Breast epithelium (tissue), 3 donors: ENCODE results near the gene TMEM238L.

ENCODE experiments used
- CTCF ChIP-seq, 3 donors: fragments of 450-650 bp; IDR thresholded peaks; one replicate each; pipeline ENCODE4 v1.5.1; 2016 to 2017; ENCODE audit warnings: antibody characterized with exemption in 3 of 3, mild to moderate bottlenecking in 3 of 3, moderate library complexity in 3 of 3
- POLR2AphosphoS5 ChIP-seq, 3 donors: sonication (generic); formaldehyde crosslinking; IDR thresholded peaks; one replicate each; pipeline ENCODE4 v1.6.1; 2017; ENCODE audit warnings: antibody characterized with exemption in 3 of 3

DNA sequence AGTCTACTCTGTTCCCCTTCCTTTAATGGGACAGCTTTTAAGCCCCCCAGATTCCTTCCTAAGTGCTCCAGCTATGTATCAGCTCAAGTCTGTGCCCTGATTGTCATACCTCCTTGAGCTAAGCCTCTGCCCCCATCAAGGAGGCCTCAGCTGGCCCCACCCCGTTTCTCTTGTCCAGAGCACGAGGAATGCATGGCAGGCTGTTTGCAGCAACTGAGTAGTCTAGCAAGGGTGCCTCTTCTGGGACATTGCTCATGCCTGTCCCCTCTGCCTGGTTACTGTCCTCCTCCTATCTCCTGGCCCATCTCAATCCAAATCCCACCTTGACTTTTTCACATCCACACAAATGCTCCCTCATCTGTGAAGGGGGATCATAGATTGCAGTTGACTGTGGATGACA lies 46.3 kb downstream of the TMEM238L start:
- TF ChIP-seq CTCF (IDR thresholded peaks at IDR 0.05) (no peak), POLR2AphosphoS5 (IDR thresholded peaks at IDR 0.05) (no peak)
